GM21390 (cell line): ENCODE data around the gene MEIS2.

Source experiments
- ATAC-seq: cut with Tn5 transposase; IDR thresholded peaks from one replicate; pipeline ENCODE4 v1.9.1; 2021; ENCODE audit not compliant: unreplicated experiment

Gene MEIS2

GRCh38 chr15:36967929-36968328 lies 132.4 kb downstream of the MEIS2 start:
- ATAC-seq = no peak

- no peak for ATAC-seq
Observed at GRCh38 chr15:36966708-36967107, 133.6 kb downstream of the MEIS2 start.

- no peak for ATAC-seq
Observed at GRCh38 chr15:36965570-36966342, 134.6 kb downstream of the MEIS2 start.

- no peak for ATAC-seq
Observed at GRCh38 chr15:36964626-36965025, 135.7 kb downstream of the MEIS2 start.

- no peak for ATAC-seq
Observed at GRCh38 chr15:36961956-36962355, 138.4 kb downstream of the MEIS2 start.

- no peak for ATAC-seq
Observed at GRCh38 chr15:36960947-36961227, 139.5 kb downstream of the MEIS2 start.

- ATAC-seq = no peak
Observed at GRCh38 chr15:36960179-36960946, 140.0 kb downstream of the MEIS2 start.

GRCh38 chr15:36959746-36960145 lies 140.6 kb downstream of the MEIS2 start:
- no peak for ATAC-seq

- ATAC-seq = no peak
Observed at GRCh38 chr15:36958606-36959005, 141.7 kb downstream of the MEIS2 start.

- ATAC-seq = no peak
Observed at GRCh38 chr15:36954486-36954885, 145.9 kb downstream of the MEIS2 start.

- no peak for ATAC-seq
Observed at GRCh38 chr15:36953346-36953745, 147.0 kb downstream of the MEIS2 start.

- ATAC-seq = no peak
Observed at GRCh38 chr15:36951731-36952247, 148.6 kb downstream of the MEIS2 start.

- ATAC-seq = no peak
Observed at GRCh38 chr15:36950371-36950770, 150.0 kb downstream of the MEIS2 start.

- ATAC-seq = no peak
Observed at GRCh38 chr15:36948982-36949381, 151.4 kb downstream of the MEIS2 start.

- no peak for ATAC-seq
Observed at GRCh38 chr15:36947035-36947719, 153.2 kb downstream of the MEIS2 start.

- ATAC-seq = no peak
Observed at GRCh38 chr15:36944442-36944841, 155.9 kb downstream of the MEIS2 start.

- no peak for ATAC-seq
Observed at GRCh38 chr15:36943508-36944361, 156.6 kb downstream of the MEIS2 start.

- ATAC-seq = no peak
Observed at GRCh38 chr15:36942248-36942827, 158.0 kb downstream of the MEIS2 start.

GRCh38 chr15:36941798-36942197 lies 158.6 kb downstream of the MEIS2 start:
- no peak for ATAC-seq

GRCh38 chr15:36940636-36941260 lies 159.6 kb downstream of the MEIS2 start:
- ATAC-seq = no peak
